ENCODE measurements around the gene EIF4E1B.

DNA sequence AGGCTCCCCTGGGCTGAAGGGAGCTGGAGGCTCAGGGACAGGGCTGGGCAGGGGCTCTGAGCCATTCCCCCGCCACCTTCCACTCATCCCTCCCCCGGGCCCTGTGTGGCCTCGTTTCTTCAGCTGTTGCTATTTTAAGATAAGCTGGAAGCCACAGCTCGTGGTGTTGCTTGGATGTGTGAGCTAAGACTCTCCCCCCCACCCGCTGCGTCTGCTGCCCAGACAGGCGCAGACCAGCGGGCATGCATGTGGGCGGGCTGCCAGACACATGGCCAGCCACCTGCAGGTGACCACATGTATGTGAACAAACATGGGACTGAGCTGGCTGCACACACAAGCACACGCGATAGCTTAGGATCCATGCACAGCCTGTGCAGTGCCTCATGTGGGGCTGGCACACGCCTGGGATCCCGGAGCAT lies 8.8 kb upstream of the EIF4E1B start:
- no peak for TF ChIP-seq EZH2 (IDR thresholded peaks at IDR 0.05)
- TF ChIP-seq, protein P1, sequence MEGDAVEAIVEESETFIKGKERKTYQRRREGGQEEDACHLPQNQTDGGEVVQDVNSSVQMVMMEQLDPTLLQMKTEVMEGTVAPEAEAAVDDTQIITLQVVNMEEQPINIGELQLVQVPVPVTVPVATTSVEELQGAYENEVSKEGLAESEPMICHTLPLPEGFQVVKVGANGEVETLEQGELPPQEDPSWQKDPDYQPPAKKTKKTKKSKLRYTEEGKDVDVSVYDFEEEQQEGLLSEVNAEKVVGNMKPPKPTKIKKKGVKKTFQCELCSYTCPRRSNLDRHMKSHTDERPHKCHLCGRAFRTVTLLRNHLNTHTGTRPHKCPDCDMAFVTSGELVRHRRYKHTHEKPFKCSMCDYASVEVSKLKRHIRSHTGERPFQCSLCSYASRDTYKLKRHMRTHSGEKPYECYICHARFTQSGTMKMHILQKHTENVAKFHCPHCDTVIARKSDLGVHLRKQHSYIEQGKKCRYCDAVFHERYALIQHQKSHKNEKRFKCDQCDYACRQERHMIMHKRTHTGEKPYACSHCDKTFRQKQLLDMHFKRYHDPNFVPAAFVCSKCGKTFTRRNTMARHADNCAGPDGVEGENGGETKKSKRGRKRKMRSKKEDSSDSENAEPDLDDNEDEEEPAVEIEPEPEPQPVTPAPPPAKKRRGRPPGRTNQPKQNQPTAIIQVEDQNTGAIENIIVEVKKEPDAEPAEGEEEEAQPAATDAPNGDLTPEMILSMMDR (IDR thresholded peaks at IDR 0.05): no peak

All from neural progenitor cell (in vitro differentiated cells).